Vagina (tissue), 2 donors: ENCODE results near the gene ALK.
A peak's percentile ranks its signal among the peaks of the same experiment; 100 is the strongest.

Experiments
- CTCF ChIP-seq, 3 experiments: fragments of 450-650 bp in 2 of 3; fragments of 200-600 bp in 1 of 3; sonication (generic) in 1 of 3; IDR thresholded peaks; one replicate each; pipeline ENCODE4 v1.5.1; 2017 to 2019; ENCODE audit warnings: antibody characterized with exemption in 3 of 3, mild to moderate bottlenecking in 2 of 3, moderate library complexity in 2 of 3
- POLR2A ChIP-seq, 2 donors: fragments of 450-650 bp; IDR thresholded peaks; one replicate each; pipeline ENCODE4 v1.6.1; 2017; ENCODE audit warnings: antibody characterized with exemption in 2 of 2, mild to moderate bottlenecking in 2 of 2, moderate library complexity in 2 of 2
- POLR2AphosphoS5 ChIP-seq, 2 donors: sonication (generic); formaldehyde crosslinking; IDR thresholded peaks; one replicate each; pipeline ENCODE4 v1.9.0; 2017; ENCODE audit warnings: antibody characterized with exemption in 2 of 2, mild to moderate bottlenecking in 2 of 2, low read depth in 1 of 2; ENCODE audit not compliant: insufficient read depth in 1 of 2

GRCh38 chr2:29233428-29233827 is 688.0 kb downstream of the ALK start:
- TF ChIP-seq CTCF (IDR thresholded peaks at IDR 0.05) (no peak), POLR2A (IDR thresholded peaks at IDR 0.05) (no peak), POLR2AphosphoS5 (IDR thresholded peaks at IDR 0.05; ENCODE audit: insufficient read depth in 1 of 2, low read depth in 1 of 2) (peak in 1 of 2 donors; percentile 51)
